Endothelial cell of umbilical vein (primary cell): ENCODE results near the gene SHISA3. TPM values are rescaled to one million over a fixed set of nuclear protein-coding genes. Genes with fewer than 3 reads are reported as not detected.

Experiments
- BruUV-seq: library from RNA; stranded (reverse); fragments of 400-500 nt; replicated peaks from 2 replicates; lab custom pipeline; 2021; lab: Mats Ljungman, UMichigan
- CTCF ChIA-PET: fragments of 300-600, 350-600 bp; sonication (Branson Sonifier 250); formaldehyde crosslinking; loops from one replicate; lab custom pipeline; 2021; ENCODE audit warnings: antibody characterized with exemption, inconsistent platforms; lab: Charles Lee
- POLR2A ChIA-PET: fragments of 300-600, 350-600 bp; sonication (Branson Sonifier 250); formaldehyde crosslinking; loops from one replicate; lab custom pipeline; 2021; ENCODE audit warnings: antibody characterized with exemption, inconsistent platforms; lab: Charles Lee
- DNase-seq: peaks from one replicate; pipeline ENCODE4 v3.0.0-alpha.2; 2011; ENCODE audit warnings: low read depth, low spot score
- FAIRE-seq: peaks from 2 replicates; lab custom pipeline; 2011; peaks lifted over from hg19 to GRCh38; lab: Jason Lieb, UNC
- H2AFZ ChIP-seq: 2 replicates; pipeline ENCODE4 v1.6.0; 2012; ENCODE audit warnings: low read depth, low read length, control low read depth, inconsistent platforms
- H3K27ac ChIP-seq: 2 replicates; pipeline ENCODE4 v1.5.1; 2011; ENCODE audit warnings: low read depth, mild to moderate bottlenecking, control low read depth, low read length, moderate library complexity; ENCODE audit not compliant: insufficient read depth
- H3K27me3 ChIP-seq, 2 experiments: 2 replicates each; pipeline versions ENCODE4 v1.6.0 to v1.6.1; 2011; ENCODE audit warnings: low read length in 2 of 2, mixed read lengths in 1 of 2; ENCODE audit not compliant: control insufficient read depth in 2 of 2, insufficient read depth in 2 of 2
- H3K36me3 ChIP-seq, 2 experiments: 2 replicates in 1 of 2; 3 replicates in 1 of 2; pipeline ENCODE4 v1.5.1; 2011; ENCODE audit warnings: low read length in 2 of 2, mild to moderate bottlenecking in 1 of 2, moderate library complexity in 1 of 2; ENCODE audit not compliant: control insufficient read depth in 2 of 2, insufficient read depth in 2 of 2; ENCODE audit errors: extremely low read depth in 1 of 2
- H3K4me1 ChIP-seq: 3 replicates; pipeline ENCODE4 v1.5.1; 2011; ENCODE audit warnings: mild to moderate bottlenecking, low read length; ENCODE audit not compliant: control insufficient read depth, insufficient read depth; ENCODE audit errors: extremely low read depth
- H3K4me2 ChIP-seq: 2 replicates; pipeline ENCODE4 v1.6.1; 2011; ENCODE audit warnings: low read length, control low read depth, mixed read lengths; ENCODE audit not compliant: insufficient read depth
- H3K4me3 ChIP-seq, 3 experiments: fragments of 200-600 bp in 1 of 3; sonication (generic), shearing (Covaris generic) in 1 of 3; replicated peaks in 1 of 3; 2 replicates each; pipeline ENCODE4 v1.5.1; 2011 to 2016; ENCODE audit warnings: control low read depth in 3 of 3, low read length in 3 of 3, mild to moderate bottlenecking in 2 of 3, inconsistent platforms in 1 of 3, low read depth in 1 of 3, moderate library complexity in 1 of 3; ENCODE audit not compliant: insufficient read depth in 1 of 3
- H3K79me2 ChIP-seq: 2 replicates; pipeline ENCODE4 v1.6.0; 2012; ENCODE audit warnings: low read length, inconsistent platforms; ENCODE audit not compliant: control insufficient read depth, insufficient read depth
- H3K9ac ChIP-seq: replicated peaks from 2 replicates; pipeline ENCODE3; 2011; ENCODE audit warnings: low read length, control low read depth; ENCODE audit not compliant: insufficient read depth; ENCODE audit errors: extremely low read depth
- H3K9me1 ChIP-seq: replicated peaks from 3 replicates; pipeline ENCODE4 v1.6.0; 2011; ENCODE audit warnings: mild to moderate bottlenecking, low read length; ENCODE audit not compliant: control insufficient read depth, insufficient read depth; ENCODE audit errors: extremely low read depth
- H3K9me3 ChIP-seq: replicated peaks from 2 replicates; pipeline ENCODE4 v1.5.1; 2012; ENCODE audit warnings: low read length, inconsistent platforms; ENCODE audit not compliant: control insufficient read depth, insufficient read depth
- H4K20me1 ChIP-seq: replicated peaks from 2 replicates; pipeline ENCODE3; 2011; ENCODE audit warnings: mild to moderate bottlenecking, low read length; ENCODE audit not compliant: control insufficient read depth, insufficient read depth; ENCODE audit errors: extremely low read depth
- FOS ChIP-seq: IDR thresholded peaks from 2 replicates; pipeline ENCODE4 v1.6.1; 2011; ENCODE audit warnings: mild to moderate bottlenecking, low read length, moderate library complexity, borderline replicate concordance; ENCODE audit not compliant: insufficient read depth
- GATA2 ChIP-seq: IDR thresholded peaks from 2 replicates; pipeline ENCODE4 v1.7.0; 2011; ENCODE audit warnings: low read depth, mild to moderate bottlenecking, moderate library complexity, mixed read lengths, low read length; ENCODE audit not compliant: insufficient read length, insufficient read depth
- POLR2AphosphoS5 ChIP-seq: IDR thresholded peaks from 2 replicates; pipeline ENCODE4 v1.6.1; 2012; ENCODE audit warnings: low read depth, mild to moderate bottlenecking, control low read depth, low read length, moderate library complexity; ENCODE audit not compliant: insufficient read depth
- dilution Hi-C: fragments of 300-500 bp; cut with MboI; formaldehyde crosslinking; loops from one replicate; pipeline ENCODE4 v1.15.0; 2019; ENCODE audit warnings: low sequenced_read_pairs; ENCODE audit not compliant: extremely low pct_ligation_motif_present
- intact Hi-C: fragments of 100-400 bp; cut with micrococcal nuclease; formaldehyde crosslinking; loops from one replicate; pipeline ENCODE4 v1.10.0; 2022
- polyA plus RNA-seq, 4 experiments: library from polyadenylated mRNA; depleted of rRNA in 3 of 4; stranded (reverse) in 3 of 4; unstranded in 1 of 4; fragments of >200 nt; gene quantifications; 2 replicates each; pipeline versions ENCODE4 v1.2.1 to v1.2.3, GENCODE V29; 2011 to 2012; ENCODE audit warnings: missing spikeins in 1 of 4
- total RNA-seq: library from RNA; stranded (reverse); gene quantifications from 2 replicates; pipeline ENCODE4 v1.2.3, GENCODE V29; 2021
- TF ChIP-seq, protein P1 (sequence below): IDR thresholded peaks from 2 replicates; pipeline ENCODE4 v1.6.1; 2011; ENCODE audit not compliant: insufficient read depth, insufficient read length
- TF ChIP-seq, protein P2 (sequence below), 2 donors: IDR thresholded peaks; 1 replicate in 1 of 2; 2 replicates in 1 of 2; pipeline ENCODE4 v1.5.1; 2011; ENCODE audit warnings: low read length in 2 of 2, mild to moderate bottlenecking in 2 of 2, moderate library complexity in 2 of 2, control low read depth in 1 of 2, inconsistent platforms in 1 of 2, low read depth in 1 of 2; ENCODE audit not compliant: insufficient read depth in 1 of 2; ENCODE audit errors: extremely low read depth in 1 of 2

The SHISA3 gene
- total and polyA plus RNA-seq, 2 donors (not counting 3 experiments of a cell fraction or from before 2014, with no cell fraction given), result 12.0 to 16.6 TPM

DNA sequence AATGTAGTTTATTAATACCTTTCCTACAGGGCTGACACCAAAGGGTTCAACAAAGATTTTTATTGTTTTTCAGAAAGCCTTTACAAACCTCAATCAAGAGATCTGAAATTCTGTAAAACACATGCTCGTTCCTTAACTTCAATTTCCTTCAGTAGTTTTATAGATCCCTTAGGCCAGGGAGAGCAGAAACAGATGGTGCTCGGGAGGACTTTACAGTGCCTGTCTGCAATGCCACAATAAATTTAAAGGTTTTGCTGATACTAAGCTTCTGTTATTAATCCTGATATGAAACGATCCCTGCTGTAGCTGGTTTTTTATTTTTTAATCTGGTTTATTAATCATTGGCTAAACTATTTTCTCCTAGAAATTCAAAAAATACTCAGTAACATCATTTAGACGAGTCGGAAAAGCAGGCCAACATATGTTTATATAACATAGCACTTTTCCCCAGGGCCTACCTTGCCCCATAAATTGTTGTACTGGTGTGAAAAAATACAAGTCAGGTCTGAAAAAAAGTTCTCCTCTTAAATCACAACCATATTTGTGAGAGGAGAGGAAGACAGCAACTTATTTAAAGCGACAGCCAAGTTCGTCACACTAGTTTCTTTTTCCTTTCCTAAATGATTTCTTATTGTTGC lies 39.8 kb downstream of the SHISA3 start:
- POLR2A ChIA-PET, result no interaction called here
- FAIRE-seq (no peak), DNase-seq (no peak)
- H2AFZ ChIP-seq, result no peak overlapping the region
- no peak for TF ChIP-seq FOS
- H3K79me2 ChIP-seq, result no peaks in the 10 kb centered on the region
- no peak overlapping the region for H3K27ac ChIP-seq
- CTCF ChIA-PET, result interaction anchor here (1.3 kb wide), 1 partner anchor 157 kb away, joined by 3 read pairs; no protein-coding TSS in a partner anchor
- H3K36me3 ChIP-seq, result no peaks in the 10 kb centered on the region
- dilution Hi-C loops (no loop called here), intact Hi-C loops (no loop called here)
- H4K20me1 ChIP-seq, result no peaks in the 10 kb centered on the region
- no peaks in the 10 kb centered on the region for H3K9me1 ChIP-seq
- H3K27me3 ChIP-seq, result peaks cover 0 to 2% of the 10 kb centered on the region in 2 experiments
- no peak overlapping the region for H3K4me3 ChIP-seq
- no peaks in the 10 kb centered on the region for H3K4me1 ChIP-seq
- H3K9ac ChIP-seq, result no peak overlapping the region
- H3K4me2 ChIP-seq, result no peak overlapping the region
- no peaks in the 10 kb centered on the region for H3K9me3 ChIP-seq
- no TSS peak for BruUV-seq

DNA sequence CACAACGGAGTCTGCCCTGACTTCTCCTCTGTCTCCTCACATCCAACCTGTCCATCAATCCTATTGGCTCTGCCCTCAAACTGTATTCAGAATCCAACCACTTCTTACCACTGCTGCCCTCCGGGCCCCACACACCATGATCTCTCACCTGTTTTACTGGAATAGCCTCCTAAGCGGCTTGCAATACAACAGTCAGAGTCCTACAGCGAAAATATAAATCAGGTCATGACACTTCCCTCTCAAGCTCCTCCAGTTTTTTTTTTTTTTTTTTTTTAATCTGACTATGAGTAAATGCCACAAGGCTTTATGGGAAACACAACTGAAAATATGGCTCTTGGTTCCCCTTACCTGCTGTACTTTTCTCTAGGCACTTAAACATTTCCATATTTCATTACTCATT lies 42.8 kb downstream of the SHISA3 start:
- Histone ChIP-seq H3K79me2 (no peaks in the 10 kb centered on the region), H3K4me1 (no peaks in the 10 kb centered on the region), H3K9me1 (no peaks in the 10 kb centered on the region), H4K20me1 (no peaks in the 10 kb centered on the region), H2AFZ (no peak overlapping the region), H3K27ac (no peak overlapping the region), H3K36me3 (no peaks in the 10 kb centered on the region), H3K4me2 (no peak overlapping the region), H3K27me3 (peaks cover 0 to 2% of the 10 kb centered on the region in 2 experiments), H3K4me3 (no peak overlapping the region), H3K9me3 (no peaks in the 10 kb centered on the region), H3K9ac (no peak overlapping the region)
- TF ChIP-seq FOS (no peak), POLR2AphosphoS5 (no peak), GATA2 (no peak)
- TF ChIP-seq, protein P1, sequence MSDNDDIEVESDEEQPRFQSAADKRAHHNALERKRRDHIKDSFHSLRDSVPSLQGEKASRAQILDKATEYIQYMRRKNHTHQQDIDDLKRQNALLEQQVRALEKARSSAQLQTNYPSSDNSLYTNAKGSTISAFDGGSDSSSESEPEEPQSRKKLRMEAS, result no peak
- TF ChIP-seq, protein P2, sequence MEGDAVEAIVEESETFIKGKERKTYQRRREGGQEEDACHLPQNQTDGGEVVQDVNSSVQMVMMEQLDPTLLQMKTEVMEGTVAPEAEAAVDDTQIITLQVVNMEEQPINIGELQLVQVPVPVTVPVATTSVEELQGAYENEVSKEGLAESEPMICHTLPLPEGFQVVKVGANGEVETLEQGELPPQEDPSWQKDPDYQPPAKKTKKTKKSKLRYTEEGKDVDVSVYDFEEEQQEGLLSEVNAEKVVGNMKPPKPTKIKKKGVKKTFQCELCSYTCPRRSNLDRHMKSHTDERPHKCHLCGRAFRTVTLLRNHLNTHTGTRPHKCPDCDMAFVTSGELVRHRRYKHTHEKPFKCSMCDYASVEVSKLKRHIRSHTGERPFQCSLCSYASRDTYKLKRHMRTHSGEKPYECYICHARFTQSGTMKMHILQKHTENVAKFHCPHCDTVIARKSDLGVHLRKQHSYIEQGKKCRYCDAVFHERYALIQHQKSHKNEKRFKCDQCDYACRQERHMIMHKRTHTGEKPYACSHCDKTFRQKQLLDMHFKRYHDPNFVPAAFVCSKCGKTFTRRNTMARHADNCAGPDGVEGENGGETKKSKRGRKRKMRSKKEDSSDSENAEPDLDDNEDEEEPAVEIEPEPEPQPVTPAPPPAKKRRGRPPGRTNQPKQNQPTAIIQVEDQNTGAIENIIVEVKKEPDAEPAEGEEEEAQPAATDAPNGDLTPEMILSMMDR (IDR thresholded peaks at IDR 0.05; ENCODE audit: extremely low read depth in 1 of 2, insufficient read depth in 1 of 2, low read depth in 1 of 2, low read length in 2 of 2), result no peak
- CTCF ChIA-PET, result interaction anchor here (1.1 to 1.8 kb wide), 2 partner anchors 14 to 69 kb away, joined by 3 to 5 read pairs; no protein-coding TSS in a partner anchor
- intact Hi-C loops, result no loop called here
- dilution Hi-C loops, result no loop called here
- FAIRE-seq, result no peak
- POLR2A ChIA-PET, result no interaction called here
- BruUV-seq, result no TSS peak
- DNase-seq, result no peak
